Measurements from ENCODE around the gene PUS10. TPM values are rescaled to one million over a fixed set of nuclear protein-coding genes. Genes with fewer than 3 reads are reported as not detected.

PUS10 gene
- total and polyA plus RNA-seq, 2 of the 13 experiments (the other 11 are each of a cell fraction or from before 2014, with no cell fraction given), result 41.4 to 44.3 TPM

DNA sequence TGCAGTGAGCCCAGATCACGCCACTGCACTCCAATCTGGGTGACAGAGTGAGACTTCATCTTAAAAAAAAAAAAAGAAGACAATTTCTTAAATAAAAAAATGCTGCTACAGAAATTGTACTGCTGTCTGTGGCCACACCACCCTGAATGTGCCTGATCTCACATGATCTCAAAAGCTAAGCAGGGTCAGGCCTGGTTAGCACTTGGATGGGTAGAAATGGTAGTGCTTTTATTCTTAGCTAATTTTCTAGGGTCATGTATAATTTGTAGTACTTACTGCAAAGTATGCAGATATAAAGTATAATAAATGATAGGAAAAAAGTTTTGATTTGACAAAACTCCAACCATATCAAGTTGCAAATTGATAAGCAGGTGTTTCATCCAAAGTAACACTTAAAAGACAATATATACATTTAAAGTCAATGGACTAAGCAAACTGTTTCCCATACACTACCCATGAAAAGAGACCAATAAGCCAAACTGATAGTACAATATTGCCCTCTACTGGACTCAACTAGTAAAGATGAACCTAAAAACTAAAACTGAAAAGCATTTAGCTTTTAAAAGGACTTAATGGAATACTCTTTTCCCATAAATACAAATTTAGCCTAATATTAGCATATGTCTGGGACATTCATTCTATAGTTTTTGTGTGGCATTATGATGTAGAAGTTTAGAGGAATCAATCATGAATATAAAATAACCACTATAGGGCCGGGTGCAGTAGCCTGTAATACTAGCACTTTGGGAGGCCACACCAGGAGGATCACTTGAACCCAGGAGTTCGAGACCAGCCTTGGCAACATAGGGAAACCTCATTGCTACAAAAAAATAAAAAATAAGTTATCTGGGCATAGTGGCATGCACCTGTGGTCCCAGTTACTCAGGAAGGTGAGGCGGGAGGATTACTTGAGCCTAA is 19.2 kb downstream of the PUS10 start:
- Histone ChIP-seq H2AFZ (ENCODE audit: low read length) (no peak overlapping the region), H3K4me1 (ENCODE audit: insufficient read depth, low read length) (no peaks in the 10 kb centered on the region), H3K4me3 (replicated peaks in 1 of 3; ENCODE audit: insufficient read depth in 1 of 3, low read depth in 2 of 3, low read length in 3 of 3) (no peak overlapping the region), H3K27me3 (ENCODE audit: control insufficient read depth in 1 of 2, insufficient read depth in 2 of 2, low read length in 2 of 2) (no peaks in the 10 kb centered on the region), H3K9ac (ENCODE audit: insufficient read depth, low read depth, low read length) (no peak overlapping the region), H3K9me3 (ENCODE audit: low read length) (no peaks in the 10 kb centered on the region), H3K4me2 (ENCODE audit: low read depth, low read length) (no peak overlapping the region), H3K79me2 (ENCODE audit: insufficient read depth, low read length) (no peaks in the 10 kb centered on the region), H3K27ac (ENCODE audit: extremely low read length, insufficient read depth, low read length) (no peak overlapping the region), H3K36me3 (replicated peaks in 1 of 2; ENCODE audit: control insufficient read depth in 1 of 2, insufficient read depth in 2 of 2, low read length in 2 of 2) (peaks cover 6 to 48% of the 10 kb centered on the region in 2 experiments), H4K20me1 (ENCODE audit: insufficient read depth, low read length) (no peaks in the 10 kb centered on the region)
- peak; percentile 62 for DNase-seq (ENCODE audit: low spot score)
- ChIA-PET CTCF (ENCODE audit: low intra/inter-chr PET ratio, low total read pairs) (interaction anchor here (0.7 to 2.6 kb wide), 5 partner anchors 67 to 324 kb away, joined by 3 to 26 read pairs (median 3); partner anchors contain the start of gene SANBR), POLR2A (no interaction called here)
- in situ Hi-C loops (cut with HindIII; ENCODE audit: extremely low pct_ligation_motif_present, low pct_unique_long_range_greater_than_20kb) (loop anchor here (5.0 kb wide), 2 partner anchors 192 to 292 kb away; no protein-coding TSS in a partner anchor), intact Hi-C loops (cut with micrococcal nuclease; ENCODE audit: unreplicated experiment) (loop anchor here (1.0 to 5.0 kb wide), 3 partner anchors 205 to 437 kb away; no protein-coding TSS in a partner anchor)
- no TSS peak for BruUV-seq (replicated peaks)
- WGBS (ENCODE audit: low lambda C conversion rate), result 95% methylated on average over 4 of the region's 4 CpGs
- FAIRE-seq, result peak; percentile 56
- peak; percentile 64 for ATAC-seq
- TF ChIP-seq, protein P1, sequence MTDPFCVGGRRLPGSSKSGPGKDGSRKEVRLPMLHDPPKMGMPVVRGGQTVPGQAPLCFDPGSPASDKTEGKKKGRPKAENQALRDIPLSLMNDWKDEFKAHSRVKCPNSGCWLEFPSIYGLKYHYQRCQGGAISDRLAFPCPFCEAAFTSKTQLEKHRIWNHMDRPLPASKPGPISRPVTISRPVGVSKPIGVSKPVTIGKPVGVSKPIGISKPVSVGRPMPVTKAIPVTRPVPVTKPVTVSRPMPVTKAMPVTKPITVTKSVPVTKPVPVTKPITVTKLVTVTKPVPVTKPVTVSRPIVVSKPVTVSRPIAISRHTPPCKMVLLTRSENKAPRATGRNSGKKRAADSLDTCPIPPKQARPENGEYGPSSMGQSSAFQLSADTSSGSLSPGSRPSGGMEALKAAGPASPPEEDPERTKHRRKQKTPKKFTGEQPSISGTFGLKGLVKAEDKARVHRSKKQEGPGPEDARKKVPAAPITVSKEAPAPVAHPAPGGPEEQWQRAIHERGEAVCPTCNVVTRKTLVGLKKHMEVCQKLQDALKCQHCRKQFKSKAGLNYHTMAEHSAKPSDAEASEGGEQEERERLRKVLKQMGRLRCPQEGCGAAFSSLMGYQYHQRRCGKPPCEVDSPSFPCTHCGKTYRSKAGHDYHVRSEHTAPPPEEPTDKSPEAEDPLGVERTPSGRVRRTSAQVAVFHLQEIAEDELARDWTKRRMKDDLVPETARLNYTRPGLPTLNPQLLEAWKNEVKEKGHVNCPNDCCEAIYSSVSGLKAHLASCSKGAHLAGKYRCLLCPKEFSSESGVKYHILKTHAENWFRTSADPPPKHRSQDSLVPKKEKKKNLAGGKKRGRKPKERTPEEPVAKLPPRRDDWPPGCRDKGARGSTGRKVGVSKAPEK (CRISPR knock-in tag; IDR thresholded peaks at IDR 0.05; ENCODE audit: borderline replicate concordance), result no peak
- no peak for TF ChIP-seq ZSCAN31 (CRISPR knock-in tag; IDR thresholded peaks at IDR 0.05; ENCODE audit: low read depth)
- TF ChIP-seq, protein P2, sequence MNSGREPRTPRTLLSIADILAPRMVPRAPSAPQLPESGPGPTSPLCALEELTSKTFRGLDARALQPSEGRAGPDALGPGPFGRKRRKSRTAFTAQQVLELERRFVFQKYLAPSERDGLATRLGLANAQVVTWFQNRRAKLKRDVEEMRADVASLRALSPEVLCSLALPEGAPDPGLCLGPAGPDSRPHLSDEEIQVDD (CRISPR knock-in tag; IDR thresholded peaks at IDR 0.05; ENCODE audit: borderline replicate concordance), result no peak
- TF ChIP-seq SMC3 (IDR thresholded peaks at IDR 0.05; ENCODE audit: low read length), result peak; percentile 53; the same call in 1 of the 2 replicates
- TF ChIP-seq, protein P3, sequence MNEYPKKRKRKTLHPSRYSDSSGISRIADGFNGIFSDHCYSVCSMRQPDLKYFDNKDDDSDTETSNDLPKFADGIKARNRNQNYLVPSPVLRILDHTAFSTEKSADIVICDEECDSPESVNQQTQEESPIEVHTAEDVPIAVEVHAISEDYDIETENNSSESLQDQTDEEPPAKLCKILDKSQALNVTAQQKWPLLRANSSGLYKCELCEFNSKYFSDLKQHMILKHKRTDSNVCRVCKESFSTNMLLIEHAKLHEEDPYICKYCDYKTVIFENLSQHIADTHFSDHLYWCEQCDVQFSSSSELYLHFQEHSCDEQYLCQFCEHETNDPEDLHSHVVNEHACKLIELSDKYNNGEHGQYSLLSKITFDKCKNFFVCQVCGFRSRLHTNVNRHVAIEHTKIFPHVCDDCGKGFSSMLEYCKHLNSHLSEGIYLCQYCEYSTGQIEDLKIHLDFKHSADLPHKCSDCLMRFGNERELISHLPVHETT (CRISPR knock-in tag; conservative IDR thresholded peaks at IDR 0.05), result no peak
- no peak for TF ChIP-seq KAT7 (CRISPR knock-in tag; IDR thresholded peaks at IDR 0.05; ENCODE audit: borderline replicate concordance)
- TF ChIP-seq, protein P4, sequence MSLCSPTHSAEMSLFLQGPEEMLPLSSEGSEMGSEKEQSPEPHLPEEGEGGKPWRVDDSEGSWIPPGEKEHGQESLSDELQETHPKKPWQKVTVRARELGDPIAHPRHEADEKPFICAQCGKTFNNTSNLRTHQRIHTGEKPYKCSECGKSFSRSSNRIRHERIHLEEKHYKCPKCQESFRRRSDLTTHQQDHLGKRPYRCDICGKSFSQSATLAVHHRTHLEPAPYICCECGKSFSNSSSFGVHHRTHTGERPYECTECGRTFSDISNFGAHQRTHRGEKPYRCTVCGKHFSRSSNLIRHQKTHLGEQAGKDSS (CRISPR knock-in tag; IDR thresholded peaks at IDR 0.05; ENCODE audit: borderline replicate concordance, low read depth), result no peak
- TF ChIP-seq, protein P5, sequence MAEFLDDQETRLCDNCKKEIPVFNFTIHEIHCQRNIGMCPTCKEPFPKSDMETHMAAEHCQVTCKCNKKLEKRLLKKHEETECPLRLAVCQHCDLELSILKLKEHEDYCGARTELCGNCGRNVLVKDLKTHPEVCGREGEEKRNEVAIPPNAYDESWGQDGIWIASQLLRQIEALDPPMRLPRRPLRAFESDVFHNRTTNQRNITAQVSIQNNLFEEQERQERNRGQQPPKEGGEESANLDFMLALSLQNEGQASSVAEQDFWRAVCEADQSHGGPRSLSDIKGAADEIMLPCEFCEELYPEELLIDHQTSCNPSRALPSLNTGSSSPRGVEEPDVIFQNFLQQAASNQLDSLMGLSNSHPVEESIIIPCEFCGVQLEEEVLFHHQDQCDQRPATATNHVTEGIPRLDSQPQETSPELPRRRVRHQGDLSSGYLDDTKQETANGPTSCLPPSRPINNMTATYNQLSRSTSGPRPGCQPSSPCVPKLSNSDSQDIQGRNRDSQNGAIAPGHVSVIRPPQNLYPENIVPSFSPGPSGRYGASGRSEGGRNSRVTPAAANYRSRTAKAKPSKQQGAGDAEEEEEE (CRISPR knock-in tag; IDR thresholded peaks at IDR 0.05; ENCODE audit: borderline replicate concordance), result no peak
- 0 out of 2 replicates have a peak, but pooled peaks have one; percentile 19 for TF ChIP-seq SAP130 (CRISPR knock-in tag; IDR thresholded peaks at IDR 0.05; ENCODE audit: low read depth)
- no peak for TF ChIP-seq CBX1 (IDR thresholded peaks at IDR 0.05; ENCODE audit: low read depth)
- no peak for TF ChIP-seq SRY (CRISPR knock-in tag; IDR thresholded peaks at IDR 0.05)
- TF ChIP-seq JUNB (CRISPR knock-in tag; IDR thresholded peaks at IDR 0.05; ENCODE audit: borderline replicate concordance), result no peak
- TF ChIP-seq GATAD1 (CRISPR knock-in tag; IDR thresholded peaks at IDR 0.05), result 0 out of 2 replicates have a peak, but pooled peaks have one; percentile 16
- peak; percentile 86 for TF ChIP-seq STAG1 (CRISPR knock-in tag; IDR thresholded peaks at IDR 0.05)
- TF ChIP-seq RAD21 (CRISPR knock-in tag; IDR thresholded peaks at IDR 0.05), result peak; percentile 56
- no peak for TF ChIP-seq RELA (CRISPR knock-in tag; IDR thresholded peaks at IDR 0.05)

Measured in HepG2 (cell line).